SIG-M5 (cell line): ENCODE data around the gene NPIPA1.
"Not testable (repeated sequence)": the region's sequence is repeated elsewhere in the genome, so short reads cannot be mapped to it uniquely, and the experiment has no call there.

ENCODE experiments used
- DNase-seq: peaks from one replicate; lab custom pipeline; 2025; lab: John Stamatoyannopoulos, UW

Gene NPIPA1

GRCh38 chr16:14976971-14977736 is 39.9 kb downstream of the NPIPA1 start:
- DNase-seq = not testable (repeated sequence)

GRCh38 chr16:14978281-14978680 is 41.0 kb downstream of the NPIPA1 start:
- DNase-seq = not testable (repeated sequence)

GRCh38 chr16:14978908-14979307 is 41.7 kb downstream of the NPIPA1 start:
- not testable (repeated sequence) for DNase-seq

GRCh38 chr16:14981234-14981633 is 44.0 kb downstream of the NPIPA1 start:
- not testable (repeated sequence) for DNase-seq

- DNase-seq = not testable (repeated sequence)
Measured at GRCh38 chr16:14982521-14982920, 45.3 kb downstream of the NPIPA1 start.

- not testable (repeated sequence) for DNase-seq
Measured at GRCh38 chr16:14988092-14988491, 50.8 kb downstream of the NPIPA1 start.

GRCh38 chr16:14988661-14989191 is 51.5 kb downstream of the NPIPA1 start:
- DNase-seq = not testable (repeated sequence)

GRCh38 chr16:14989291-14990281 is 52.3 kb downstream of the NPIPA1 start:
- not testable (repeated sequence) for DNase-seq

GRCh38 chr16:14993277-14994151 is 56.3 kb downstream of the NPIPA1 start:
- DNase-seq = not testable (repeated sequence)

- DNase-seq = not testable (repeated sequence)
Measured at GRCh38 chr16:14996702-14997101, 59.5 kb downstream of the NPIPA1 start.

- not testable (repeated sequence) for DNase-seq
Measured at GRCh38 chr16:14998300-14998699, 61.1 kb downstream of the NPIPA1 start.

GRCh38 chr16:14999845-15000244 is 62.6 kb downstream of the NPIPA1 start:
- not testable (repeated sequence) for DNase-seq
